Measurements from ENCODE around the gene SUMO2. TPM values are rescaled to one million over a fixed set of nuclear protein-coding genes. Genes with fewer than 3 reads are reported as not detected.

SUMO2 gene
- total and polyA plus RNA-seq, 2 of the 8 experiments (the other 6 are each of a cell fraction or from before 2014, with no cell fraction given), result 184 to 779 TPM

- H2AFZ ChIP-seq (ENCODE audit: low read length), result peak within 1 kb of the TSS; percentile 89
- CTCF ChIA-PET (ENCODE audit: partially characterized antibody), result interaction anchor here (0.6 to 4.0 kb wide), 9 partner anchors 10 to 339 kb away, joined by 3 to 30 read pairs (median 4); partner anchors contain the start of genes MIF4GD and NT5C
- peak within 1 kb of the TSS; percentile 100 for H4K5ac ChIP-seq (ENCODE audit: insufficient read length, low read depth, low read length)
- peak within 1 kb of the TSS; percentile 100 for H4K8ac ChIP-seq (ENCODE audit: extremely low read depth, insufficient read depth, low read length)
- no peaks in the 10 kb centered on the region for H3K9me3 ChIP-seq (ENCODE audit: insufficient read depth in 2 of 2, low read depth in 1 of 2, low read length in 1 of 2)
- H3K56ac ChIP-seq (replicated peaks; ENCODE audit: insufficient read length, low read depth, low read length), result peak within 1 kb of the TSS; percentile 98
- peak within 1 kb of the TSS; percentile 100 for H2BK5ac ChIP-seq (ENCODE audit: low read depth, low read length)
- peak within 1 kb of the TSS; percentile 76 to 98 (median 92) for H3K4me3 ChIP-seq (ENCODE audit: extremely low read depth in 1 of 4, insufficient read depth in 2 of 4, low read depth in 3 of 4, low read length in 4 of 4)
- H2BK12ac ChIP-seq (ENCODE audit: low read depth, low read length), result peak within 1 kb of the TSS; percentile 93; the same call in 1 of the 2 replicates
- POLR2A ChIA-PET (ENCODE audit: partially characterized antibody), result interaction anchor here (0.6 to 4.2 kb wide), 20 partner anchors 12 to 193 kb away, joined by 3 to 29 read pairs (median 4); partner anchors contain the start of genes GGA3, JPT1, MRPL58 and MRPS7
- no peak within 1 kb of the TSS for H2BK20ac ChIP-seq (ENCODE audit: low read length)
- H4K91ac ChIP-seq (replicated peaks; ENCODE audit: insufficient read length, low read length), result peak within 1 kb of the TSS; percentile 100
- peak within 1 kb of the TSS; percentile 94 for H2BK120ac ChIP-seq (replicated peaks; ENCODE audit: low read depth, low read length)
- H3K79me2 ChIP-seq (ENCODE audit: control insufficient read depth in 1 of 2, insufficient read depth in 2 of 2, low read length in 2 of 2), result peaks cover 6 to 38% of the 10 kb centered on the region in 2 experiments
- H3K23me2 ChIP-seq (ENCODE audit: low read depth, low read length), result no peaks in the 10 kb centered on the region; the same call in 1 of the 2 replicates
- no peaks in the 10 kb centered on the region for H3K79me1 ChIP-seq (ENCODE audit: low read depth, low read length)
- peaks cover 2 to 10% (median 7%) of the 10 kb centered on the region in 4 experiments; a peak in 5 of 8 replicates for H3K36me3 ChIP-seq (ENCODE audit: control insufficient read depth in 2 of 4, insufficient read depth in 4 of 4, low read length in 3 of 4)
- H2AK5ac ChIP-seq (ENCODE audit: low read depth, low read length), result no peak within 1 kb of the TSS
- peaks cover 0 to 3% of the 10 kb centered on the region in 2 experiments for H4K20me1 ChIP-seq (replicated peaks in 1 of 2; ENCODE audit: control insufficient read depth in 1 of 2, insufficient read depth in 2 of 2, low read length in 2 of 2)
- H3K27ac ChIP-seq (ENCODE audit: low read depth, low read length), result peak within 1 kb of the TSS; percentile 99
- WGBS, 2 experiments (ENCODE audit: extremely low coverage in 1 of 2, insufficient coverage in 1 of 2, insufficient read length in 1 of 2, insufficient replicate concordance in 2 of 2, low coverage in 1 of 2, low lambda C conversion rate in 2 of 2, missing lambda C conversion rate in 1 of 2), result 1% methylated on average over 57 of the region's 57 CpGs; no CpG with 5 or more reads in 1 of the 2 experiments
- H3K9ac ChIP-seq (replicated peaks in 1 of 4; ENCODE audit: extremely low read depth in 1 of 4, low read depth in 3 of 4, low read length in 3 of 4), result peak within 1 kb of the TSS; percentile 94 to 98 (median 98)
- DNase-seq (ENCODE audit: low read depth in 1 of 2, low spot score in 2 of 2) (peak; percentile 73 to 96), FAIRE-seq (no peak)
- H3K4ac ChIP-seq (replicated peaks; ENCODE audit: insufficient read length, low read depth, low read length), result no peak within 1 kb of the TSS
- peak within 1 kb of the TSS; percentile 45 to 92 for H3K4me2 ChIP-seq (ENCODE audit: insufficient read depth in 1 of 2, low read depth in 2 of 2, low read length in 2 of 2)
- peak within 1 kb of the TSS; percentile 100 for H3K18ac ChIP-seq (ENCODE audit: extremely low read depth, low read length)
- no peaks in the 10 kb centered on the region for H3K27me3 ChIP-seq (replicated peaks in 1 of 4; ENCODE audit: control insufficient read depth in 3 of 4, extremely low read depth in 1 of 4, insufficient read depth in 3 of 4, low read length in 3 of 4)
- H3K4me1 ChIP-seq (replicated peaks in 1 of 4; ENCODE audit: control insufficient read depth in 3 of 4, insufficient read depth in 4 of 4, low read length in 3 of 4), result peaks cover 0 to 2% (median 0%) of the 10 kb centered on the region in 4 experiments; a peak in 2 of 7 replicates
- no peak within 1 kb of the TSS for H3K14ac ChIP-seq (ENCODE audit: insufficient read length)
- H2BK15ac ChIP-seq (ENCODE audit: low read length), result peak within 1 kb of the TSS; percentile 99
- H3K23ac ChIP-seq (ENCODE audit: insufficient read length), result no peak within 1 kb of the TSS
- TF ChIP-seq CBX5 (IDR thresholded peaks at IDR 0.05; ENCODE audit: low read depth, low read length), result no peak
- no peak for TF ChIP-seq NANOG (IDR thresholded peaks at IDR 0.05; ENCODE audit: insufficient read depth, low read depth, low read length, poor library complexity, severe bottlenecking)
- peak in 1 of 2 experiments; percentile 70; a peak in 1 of 4 replicates for TF ChIP-seq SIN3A (conservative IDR thresholded peaks at IDR 0.05 in 1 of 2, IDR thresholded peaks at IDR 0.05 in 1 of 2; ENCODE audit: low read depth in 1 of 2, low read length in 2 of 2)
- TF ChIP-seq BACH1 (IDR thresholded peaks at IDR 0.05; ENCODE audit: low read length), result peak; percentile 59; the same call in 1 of the 2 replicates
- no peak; the same call in 1 of the 2 replicates for TF ChIP-seq BRCA1 (IDR thresholded peaks at IDR 0.05; ENCODE audit: low read depth, low read length)
- peak; percentile 80 for TF ChIP-seq TBP (IDR thresholded peaks at IDR 0.05; ENCODE audit: low read depth, low read length)
- TF ChIP-seq YY1 (IDR thresholded peaks at IDR 0.05; ENCODE audit: low read depth, low read length), result no peak
- no peak for TF ChIP-seq SP2 (IDR thresholded peaks at IDR 0.05; ENCODE audit: low read length)
- TF ChIP-seq JUND (IDR thresholded peaks at IDR 0.05; ENCODE audit: low read length), result no peak
- TF ChIP-seq SP4 (IDR thresholded peaks at IDR 0.05; ENCODE audit: low read length), result peak; percentile 100
- no peak for TF ChIP-seq RFX5 (IDR thresholded peaks at IDR 0.05; ENCODE audit: borderline replicate concordance, low read depth, low read length)
These were observed 22.5 kb upstream of the SUMO2 start, which contains the start of gene NUP85 for GRCh38 chr17:75205037-75205792. NUP85 (plus strand) TSS chr17:75205679; CDS start chr17:75205762, 83 bp downstream.

All from H1 (cell line).